Measurements from ENCODE around the gene PHGDH.
"Not testable (repeated sequence)": the region's sequence is repeated elsewhere in the genome, so short reads cannot be mapped to it uniquely, and the experiment has no call there.

PHGDH gene

GRCh38 chr1:119711804-119712341 is at the start of gene PHGDH:
TSS of gene PHGDH (plus strand) at chr1:119711934. CDS start at chr1:119712023, 89 bp downstream.
- DNase-seq (ENCODE audit: low spot score), result no peak

GRCh38 chr1:119662034-119662437 is 49.7 kb upstream of the PHGDH start:
- DNase-seq (ENCODE audit: low spot score), result no peak

DNA sequence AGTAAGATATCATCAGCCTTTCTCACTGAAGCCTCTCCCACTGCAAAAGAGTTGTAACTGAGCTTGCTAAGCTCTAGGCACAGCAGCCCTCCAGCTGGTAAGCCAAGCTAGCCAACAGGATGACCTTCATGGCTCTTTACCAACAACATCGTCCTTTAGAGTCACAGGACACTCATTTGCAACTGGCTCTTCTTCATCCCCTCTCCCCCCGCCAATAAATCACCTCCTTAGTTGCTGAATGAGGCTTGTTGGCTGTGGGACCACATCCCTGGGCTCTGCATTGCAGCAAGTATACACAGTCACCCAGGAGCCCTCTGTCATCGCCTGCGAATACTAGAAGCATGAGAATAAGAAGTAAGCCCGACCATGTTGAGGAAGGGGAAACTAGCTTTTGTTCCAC is 47.7 kb upstream of the PHGDH start:
- no peak for DNase-seq (ENCODE audit: low spot score)

GRCh38 chr1:119667173-119667572 is 44.6 kb upstream of the PHGDH start:
- DNase-seq (ENCODE audit: low spot score), result no peak

DNA sequence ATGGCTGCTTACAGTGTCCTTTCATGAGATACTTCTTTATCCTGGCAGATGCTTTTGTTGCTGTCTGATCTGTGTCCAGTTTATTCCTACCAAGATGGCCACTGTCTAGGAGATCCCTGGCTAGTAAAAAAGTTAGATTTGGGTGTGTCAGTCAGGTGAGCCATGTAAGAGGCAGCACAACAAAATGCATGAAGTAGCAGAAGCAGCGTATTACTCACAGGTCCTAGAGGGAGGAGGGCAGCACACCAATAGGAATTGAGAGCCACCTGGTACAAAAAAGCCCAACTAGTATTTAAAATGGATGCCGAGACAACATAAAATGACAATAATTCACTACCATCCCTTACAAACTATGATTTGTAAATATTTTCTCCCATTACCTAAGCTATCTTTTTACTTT is 40.8 kb upstream of the PHGDH start:
- DNase-seq (ENCODE audit: low spot score), result no peak

DNA sequence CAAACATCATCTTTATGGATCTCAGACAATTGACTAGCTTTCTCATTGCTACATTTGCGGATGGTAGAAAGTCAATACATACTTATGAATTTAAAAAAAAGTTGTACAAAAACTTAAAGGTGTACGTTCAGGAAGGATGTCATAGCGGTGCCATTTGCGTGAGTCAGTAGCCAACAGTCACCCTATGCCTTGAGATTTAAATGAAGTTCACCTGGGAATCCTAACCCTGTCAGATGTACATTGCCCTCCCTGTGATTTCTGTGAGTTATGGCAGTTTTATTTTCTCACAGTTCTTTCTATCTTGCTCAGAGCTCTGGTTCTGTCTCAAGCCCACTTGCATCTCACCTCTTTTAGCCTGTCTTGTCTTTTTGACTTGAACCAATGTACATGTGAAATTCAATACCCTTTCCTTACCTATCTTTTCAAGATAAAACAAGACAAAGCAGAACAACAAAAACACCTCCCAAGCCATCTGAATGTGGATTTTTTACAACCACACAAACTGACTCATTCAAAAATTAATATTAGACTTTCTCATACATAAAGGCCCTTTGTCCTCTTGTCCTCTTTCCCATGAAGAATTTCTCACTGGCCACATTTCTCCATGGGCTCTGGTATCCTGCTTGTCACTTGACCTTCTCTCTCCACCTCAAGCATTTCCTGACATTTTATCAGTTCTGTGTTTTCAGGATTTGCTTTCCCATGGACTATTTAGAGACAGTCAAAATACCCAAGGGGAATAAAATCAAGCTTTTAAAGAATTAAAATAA is 38.4 kb upstream of the PHGDH start:
- no peak for DNase-seq (ENCODE audit: low spot score)

DNA sequence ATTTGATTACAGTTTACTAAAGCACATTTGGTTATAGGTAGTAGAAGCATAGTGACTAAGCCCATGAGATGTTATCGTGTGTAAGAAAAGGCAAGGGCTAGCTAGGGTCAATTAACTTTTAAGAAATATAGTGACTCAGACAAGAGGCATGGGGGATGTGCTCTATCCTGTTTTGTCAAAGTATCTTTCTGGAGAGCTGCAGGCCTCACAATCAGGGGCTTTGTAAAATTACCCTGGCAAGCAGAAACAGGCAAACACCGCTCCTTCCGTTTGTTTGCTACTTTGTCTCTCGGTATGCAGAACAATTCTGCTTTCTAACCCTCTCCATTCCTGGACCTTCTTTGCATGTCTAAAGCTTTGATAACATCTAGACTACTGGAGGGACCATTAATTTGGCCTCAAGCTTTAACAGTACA is 37.6 kb upstream of the PHGDH start:
- no peak for DNase-seq (ENCODE audit: low spot score)

- DNase-seq (ENCODE audit: low spot score), result peak; percentile 47
Measured at GRCh38 chr1:119674835-119675289, 36.9 kb upstream of the PHGDH start.

DNA sequence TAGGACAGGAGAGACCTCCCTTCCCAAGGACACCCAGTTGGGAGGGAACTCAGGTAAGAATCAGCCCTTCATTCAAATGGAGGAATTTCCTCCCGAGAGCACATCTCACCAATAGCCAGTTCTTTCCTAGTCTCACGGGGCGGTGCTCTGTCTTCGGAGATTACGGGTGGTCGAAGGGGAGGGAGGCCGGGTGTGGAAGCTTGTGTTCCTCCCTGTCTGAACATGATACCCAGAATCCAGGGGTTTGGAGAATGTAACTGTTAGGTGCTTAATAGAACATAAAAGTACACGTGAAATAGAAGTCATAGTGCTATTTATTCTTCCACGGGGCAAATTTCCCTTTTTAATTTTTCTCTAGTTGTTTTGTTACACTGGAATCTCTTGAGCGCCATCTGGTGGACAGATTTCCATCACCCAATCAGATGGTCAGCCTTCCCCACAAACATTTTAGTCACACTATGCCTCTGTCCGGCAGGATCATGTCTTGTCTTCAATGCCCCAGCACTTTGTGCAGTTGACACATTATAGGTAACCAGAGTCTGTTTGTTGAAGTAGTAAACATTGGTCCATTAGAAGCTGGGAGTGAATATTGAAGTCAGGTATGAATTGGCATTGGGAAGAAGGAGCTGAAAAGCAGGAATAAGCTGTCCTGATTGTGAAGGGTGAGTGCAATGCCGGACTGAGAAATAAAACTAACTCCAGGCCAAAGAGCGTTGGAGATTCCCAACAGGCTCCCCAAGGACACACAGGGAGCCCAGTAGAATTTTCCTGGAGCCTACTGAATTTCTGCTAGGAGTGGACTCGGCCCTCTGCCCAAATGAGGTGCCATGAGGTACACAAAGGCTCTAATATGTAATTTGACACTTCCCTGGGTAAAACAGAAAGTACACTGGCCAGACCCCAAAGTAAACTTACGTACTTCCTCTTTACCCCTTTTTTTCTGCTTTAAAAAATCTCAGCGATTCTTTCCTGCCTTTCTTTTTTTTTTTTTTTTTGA is 36.1 kb upstream of the PHGDH start:
- DNase-seq (ENCODE audit: low spot score), result peak; percentile 68

DNA sequence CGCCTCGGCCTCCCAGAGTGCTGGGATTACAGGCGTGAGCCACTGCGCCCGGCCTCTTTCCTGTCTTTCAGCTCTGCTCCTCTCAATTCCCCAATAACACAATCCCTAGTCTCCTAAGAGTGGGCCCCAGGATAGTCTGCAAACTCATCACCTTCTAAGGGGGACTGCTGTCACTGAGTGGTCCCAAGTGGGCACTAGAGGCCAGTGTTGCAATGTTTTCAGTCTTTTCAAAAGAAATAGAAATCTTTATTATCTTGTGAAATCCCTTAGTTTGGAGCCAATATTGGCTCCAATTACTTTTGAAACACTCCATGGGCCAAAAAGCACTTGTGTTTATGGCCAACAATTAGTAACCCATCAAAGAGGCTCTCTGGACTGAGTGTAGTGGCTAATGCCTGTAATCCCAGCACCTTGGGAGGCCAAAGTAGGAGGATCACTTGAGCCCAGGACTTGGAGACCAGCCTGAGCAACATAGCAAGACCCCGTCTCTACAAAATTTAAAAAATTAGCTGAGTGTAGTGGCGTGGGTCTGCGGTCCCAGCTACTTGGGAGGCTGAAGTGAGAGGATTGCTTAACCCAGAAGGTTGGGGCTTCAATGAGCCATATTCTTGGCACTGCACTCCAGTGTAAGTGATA is 35.0 kb upstream of the PHGDH start:
- DNase-seq (ENCODE audit: low spot score), result no peak

- no peak for DNase-seq (ENCODE audit: low spot score)
Measured at GRCh38 chr1:119679223-119679622, 32.5 kb upstream of the PHGDH start.

DNA sequence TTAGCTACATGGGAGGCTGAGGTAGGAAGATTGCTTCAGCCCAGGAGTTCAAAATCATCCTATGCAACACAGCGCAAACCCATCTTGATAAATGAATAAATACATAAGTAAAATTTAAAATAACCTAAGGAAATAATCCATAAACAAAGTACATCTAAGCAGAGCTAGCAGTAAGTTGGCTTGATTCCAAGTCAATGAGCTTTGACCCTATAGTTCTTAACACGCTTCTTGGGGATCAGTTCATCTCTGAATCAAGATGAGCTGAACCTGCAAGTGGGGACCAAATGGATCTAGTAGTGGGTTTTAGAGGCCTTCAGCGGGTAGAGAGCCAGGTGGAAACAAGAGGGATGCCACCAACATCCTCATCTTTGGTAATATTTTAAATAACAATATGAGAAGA is 31.5 kb upstream of the PHGDH start:
- DNase-seq (ENCODE audit: low spot score), result no peak

DNA sequence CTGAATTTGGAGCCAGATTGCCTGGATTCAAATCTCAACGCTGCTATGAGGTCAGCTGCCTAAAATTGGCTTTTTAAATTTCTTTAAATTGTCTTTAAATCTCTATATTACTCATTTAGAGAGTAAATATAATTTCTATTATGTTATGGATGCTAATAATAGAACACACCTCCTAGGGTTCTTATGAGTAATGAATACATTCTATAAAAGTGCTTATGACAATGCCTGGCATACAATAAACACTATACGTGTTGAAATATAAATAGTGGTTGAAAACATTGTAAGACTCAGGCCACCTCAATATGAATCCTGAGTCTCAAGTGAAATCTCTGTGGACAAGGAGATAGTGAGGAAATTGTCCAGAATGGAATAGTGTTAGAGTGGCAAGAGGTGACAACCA is 31.0 kb upstream of the PHGDH start:
- no peak for DNase-seq (ENCODE audit: low spot score)

DNA sequence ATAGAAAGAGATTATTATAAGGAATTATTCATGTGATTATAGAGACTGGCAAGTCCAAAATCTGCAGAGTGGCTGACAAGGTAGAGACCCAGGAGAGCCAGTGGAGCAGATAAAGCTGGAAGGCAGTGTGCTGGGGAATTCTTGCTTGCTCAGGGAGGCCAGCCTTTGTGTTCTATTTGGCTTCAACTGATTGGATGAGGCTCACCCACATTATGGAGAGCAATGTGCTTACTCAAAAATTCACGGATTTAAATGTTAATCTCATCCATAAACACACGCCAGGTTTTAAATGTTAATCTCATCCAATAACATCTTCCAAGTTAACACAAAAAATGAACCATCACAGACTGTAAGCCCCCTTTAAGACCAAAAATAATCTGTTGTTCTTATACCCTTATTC is 30.2 kb upstream of the PHGDH start:
- no peak for DNase-seq (ENCODE audit: low spot score)

DNA sequence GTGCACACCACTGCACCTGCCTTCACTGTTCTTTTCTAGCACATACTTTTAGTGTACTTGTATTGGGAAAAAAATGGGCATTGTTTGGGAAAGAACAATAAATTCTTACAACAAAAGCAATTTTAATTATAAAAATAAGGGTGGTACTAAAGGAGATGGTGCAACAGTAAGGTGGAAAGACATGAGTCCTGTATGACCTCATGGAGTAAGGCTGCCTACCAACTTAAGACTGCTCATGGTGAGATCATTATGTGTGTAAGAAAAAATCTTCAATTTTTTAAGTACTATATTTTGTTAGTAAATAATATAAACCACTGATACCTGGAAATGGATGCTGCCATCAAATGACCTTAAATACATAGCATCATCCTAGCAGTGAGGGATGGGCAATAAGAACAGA is 29.6 kb upstream of the PHGDH start:
- no peak for DNase-seq (ENCODE audit: low spot score)

- no peak for DNase-seq (ENCODE audit: low spot score)
Measured at GRCh38 chr1:119683893-119684292, 27.8 kb upstream of the PHGDH start.

GRCh38 chr1:119686661-119687060 is 25.1 kb upstream of the PHGDH start:
- DNase-seq (ENCODE audit: low spot score), result no peak

DNA sequence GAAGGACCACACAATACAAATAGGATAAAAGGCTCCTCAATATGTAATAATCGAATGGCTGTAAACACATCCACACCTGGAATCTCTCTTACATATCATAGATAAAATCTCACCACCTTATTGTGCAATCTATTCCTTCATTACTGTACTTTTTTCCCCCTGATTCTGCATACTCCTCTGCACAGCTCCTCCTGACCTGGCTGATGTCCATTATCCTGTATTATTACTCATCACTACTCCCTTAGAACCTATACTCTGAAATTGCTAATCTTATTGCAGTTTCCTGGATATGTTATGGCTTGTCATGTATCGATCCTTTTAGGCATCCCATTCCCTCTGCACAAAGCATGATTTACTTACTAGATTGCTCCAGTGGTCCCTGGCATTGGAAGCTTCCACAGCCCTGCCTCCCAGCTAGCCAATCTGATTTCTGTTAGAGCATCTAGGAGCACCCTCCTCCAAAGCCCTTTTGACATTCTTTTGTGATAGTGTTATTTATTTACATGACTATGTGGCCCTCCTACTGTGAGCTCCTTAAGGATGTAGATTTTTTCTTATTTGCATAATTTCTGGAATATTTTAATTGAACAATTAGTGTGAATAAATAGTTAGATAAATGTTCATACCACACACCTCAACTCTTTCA is 24.2 kb upstream of the PHGDH start:
- no peak for DNase-seq (ENCODE audit: low spot score)

DNA sequence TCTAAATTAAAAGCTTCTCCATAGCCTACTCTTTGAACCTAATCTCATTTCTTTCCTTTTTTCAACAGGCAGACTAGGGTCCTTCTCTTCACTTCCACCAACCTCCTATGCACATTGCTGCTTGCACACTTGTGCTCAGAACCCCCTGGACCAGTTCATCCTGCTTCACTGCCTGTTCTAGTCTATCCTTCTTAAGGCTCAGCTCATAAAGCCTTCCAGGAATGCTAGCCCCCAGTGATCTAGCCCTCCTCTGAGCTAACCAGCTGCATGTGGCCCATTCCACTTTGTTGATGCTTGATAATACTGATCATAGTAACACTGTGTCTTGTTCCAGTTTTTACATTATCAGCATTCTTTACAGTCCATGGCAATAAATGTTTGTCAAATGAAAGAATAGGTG is 22.9 kb upstream of the PHGDH start:
- DNase-seq (ENCODE audit: low spot score), result no peak

- DNase-seq (ENCODE audit: low spot score), result no peak
Measured at GRCh38 chr1:119689511-119689910, 22.2 kb upstream of the PHGDH start.

DNA sequence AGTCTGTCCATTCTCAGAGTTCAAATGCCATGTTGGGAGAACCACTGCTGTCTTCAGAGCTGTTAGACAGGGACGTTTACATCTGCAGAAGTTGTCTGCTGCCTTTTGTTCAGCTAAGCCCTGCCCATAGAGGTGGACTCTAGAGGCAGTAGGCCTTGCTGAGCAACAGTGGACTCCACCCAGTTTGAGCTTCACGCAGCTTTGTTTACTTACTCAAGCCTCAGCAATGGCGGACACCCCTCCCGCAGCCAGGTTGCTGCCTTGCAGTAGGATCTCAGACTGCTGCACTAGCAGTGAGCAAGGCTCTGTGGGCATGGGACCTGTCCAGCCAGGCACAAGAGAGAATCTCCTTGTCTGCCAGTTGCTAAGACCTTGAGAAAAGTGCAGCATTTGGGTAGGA is 14.9 kb upstream of the PHGDH start:
- DNase-seq (ENCODE audit: low spot score), result not testable (repeated sequence)

DNA sequence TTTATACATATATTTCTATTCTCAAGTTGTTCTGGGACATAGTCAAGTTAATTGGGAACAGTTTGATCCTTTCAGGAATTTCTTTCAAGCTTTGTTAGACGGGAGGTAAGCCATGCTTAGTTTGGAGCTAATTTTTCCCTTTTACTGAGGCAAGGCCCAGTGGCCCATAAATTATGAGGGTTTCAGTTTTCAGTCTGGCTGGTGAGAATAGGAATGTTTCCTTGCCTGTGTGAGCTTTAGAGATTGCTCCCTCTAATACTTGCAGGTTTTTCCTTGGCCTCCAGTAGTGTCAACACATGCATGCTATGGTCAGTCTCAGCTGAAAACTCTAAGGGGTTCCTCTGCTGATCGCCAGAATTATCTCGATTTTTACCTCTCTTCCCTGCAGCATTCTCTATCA is 14.1 kb upstream of the PHGDH start:
- DNase-seq (ENCODE audit: low spot score), result no peak

Data from hematopoietic multipotent progenitor cell treated with erythropoietin and hydrocortisone succinate and interleukin-3 and kit ligand, for 15 days (in vitro differentiated cells).